K562 (cell line): ENCODE measurements around the gene ANKRD24. TPM values are rescaled to one million over a fixed set of nuclear protein-coding genes. Genes with fewer than 3 reads are reported as not detected.

Experiments used
- BACH1 ChIP-seq: fragments of 200-800 bp; sonication (Bioruptor generic); IDR thresholded peaks from 2 replicates; pipeline ENCODE4 v1.6.1; 2016; ENCODE audit warnings: missing genetic modification characterization, missing compliant biosample characterization
- CGGBP1 ChIP-seq: fragments of 250-450 bp; sonication (Bioruptor Pico); IDR thresholded peaks from 2 replicates; pipeline ENCODE4 v1.9.0; 2021; ENCODE audit warnings: mild to moderate bottlenecking
- DMBX1 ChIP-seq: fragments of 250-450 bp; sonication (Bioruptor Pico); IDR thresholded peaks from 2 replicates; pipeline ENCODE4 v1.8.0; 2022; ENCODE audit warnings: inconsistent platforms, mild to moderate bottlenecking, moderate library complexity, borderline replicate concordance
- NFE2 ChIP-seq: IDR thresholded peaks from 2 replicates; pipeline ENCODE4 v1.6.1; 2014; ENCODE audit warnings: antibody characterized with exemption, low read depth
- RERE ChIP-seq: sonication (generic); formaldehyde crosslinking; IDR thresholded peaks from 2 replicates; pipeline ENCODE4 v1.8.0; 2023; ENCODE audit warnings: missing genetic modification reagents, mild to moderate bottlenecking, borderline replicate concordance
- SIRT6 ChIP-seq: IDR thresholded peaks from one replicate; pipeline ENCODE4 v1.6.1; 2012; ENCODE audit warnings: low read depth, mild to moderate bottlenecking, control low read depth, inconsistent platforms, low read length, moderate library complexity
- SMARCB1 ChIP-seq: IDR thresholded peaks from 2 replicates; pipeline ENCODE4 v1.6.1; 2011; ENCODE audit warnings: improper control_type of control experiment, low read depth; ENCODE audit not compliant: insufficient read length
- SP1 ChIP-seq: sonication (generic); formaldehyde crosslinking; IDR thresholded peaks from 2 replicates; pipeline ENCODE4 v1.8.1; 2022; ENCODE audit warnings: mild to moderate bottlenecking, missing genetic modification reagents
- TRIM24 ChIP-seq, 2 experiments: fragments of 450-650 bp; IDR thresholded peaks; 2 replicates each; pipeline ENCODE4 v1.6.1; 2016
- ZNF133 ChIP-seq: fragments of 250-450 bp; sonication (Bioruptor Pico); IDR thresholded peaks from 2 replicates; pipeline ENCODE4 v1.4.0; 2020; ENCODE audit warnings: mild to moderate bottlenecking
- ZNF165 ChIP-seq: fragments of 250-450 bp; sonication (Bioruptor Pico); IDR thresholded peaks from 2 replicates; pipeline ENCODE4 v1.4.0; 2020; ENCODE audit warnings: borderline replicate concordance
- ZNF445 ChIP-seq: fragments of 250-450 bp; sonication (Bioruptor Pico); IDR thresholded peaks from 2 replicates; pipeline ENCODE4 v1.4.0; 2020; ENCODE audit warnings: low read depth, mild to moderate bottlenecking, moderate library complexity
- ZNF766 ChIP-seq: fragments of 200-800 bp; sonication (Bioruptor generic); conservative IDR thresholded peaks from 2 replicates; pipeline ENCODE4 v1.6.1; 2016; ENCODE audit warnings: missing genetic modification characterization, missing compliant biosample characterization
- ZNF79 ChIP-seq: fragments of 250-450 bp; sonication (Bioruptor Pico); IDR thresholded peaks from 2 replicates; pipeline ENCODE4 v1.4.0; 2020; ENCODE audit warnings: low read depth, mild to moderate bottlenecking, moderate library complexity
- polyA plus RNA-seq, 8 experiments: library from polyadenylated mRNA; depleted of rRNA in 4 of 8; stranded (reverse) in 5 of 8; unstranded in 3 of 8; fragments of >200 nt; fragmentation: Nextera tagmentation in 2 of 8; fragmentation: Illumina TruSeq in 1 of 8; extraction: Ambion mirVana in 2 of 8; extraction: Trizol in 1 of 8; gene quantifications; 2 replicates each; pipeline versions ENCODE4 v1.2.1 to v1.2.3, GENCODE V29; 2011 to 2014; ENCODE audit warnings: inconsistent platforms in 1 of 8, missing spikeins in 1 of 8
- total RNA-seq, 7 experiments: library from RNA; depleted of rRNA in 6 of 7; stranded (reverse); fragments of >200 nt in 6 of 7; fragmentation: Illumina TruSeq in 2 of 7; extraction: Trizol in 2 of 7; gene quantifications; 2 replicates each; pipeline versions ENCODE4 v1.2.1 to v1.2.3, GENCODE V29; 2011 to 2021; ENCODE audit warnings: low replicate concordance in 1 of 7
- TF ChIP-seq, protein P1 (sequence below): fragments of 250-450 bp; sonication (Bioruptor Pico); IDR thresholded peaks from 2 replicates; pipeline ENCODE4 v1.8.0; 2022; ENCODE audit warnings: inconsistent platforms
- TF ChIP-seq, protein P2 (sequence below): fragments of 450-650 bp; conservative IDR thresholded peaks from 2 replicates; pipeline ENCODE4 v1.6.1; 2016; ENCODE audit warnings: missing genetic modification characterization, low read depth, mild to moderate bottlenecking, control low read depth, missing compliant biosample characterization
- TF ChIP-seq, protein P3 (sequence below): IDR thresholded peaks from 3 replicates; pipeline ENCODE4 v1.6.1; 2011; ENCODE audit warnings: borderline replicate concordance, mild to moderate bottlenecking; ENCODE audit not compliant: insufficient read length, insufficient read depth

The ANKRD24 gene
- total and polyA plus RNA-seq, 9 of the 15 experiments (the other 6 are each of a cell fraction or from before 2014, with no cell fraction given), result 0.07 to 0.12 (median 0.09) TPM; not detected in 5

GRCh38 chr19:4182084-4182810 is at the start of gene ANKRD24, which contains the start of gene SIRT6 (continued):
- TF ChIP-seq, protein P1, sequence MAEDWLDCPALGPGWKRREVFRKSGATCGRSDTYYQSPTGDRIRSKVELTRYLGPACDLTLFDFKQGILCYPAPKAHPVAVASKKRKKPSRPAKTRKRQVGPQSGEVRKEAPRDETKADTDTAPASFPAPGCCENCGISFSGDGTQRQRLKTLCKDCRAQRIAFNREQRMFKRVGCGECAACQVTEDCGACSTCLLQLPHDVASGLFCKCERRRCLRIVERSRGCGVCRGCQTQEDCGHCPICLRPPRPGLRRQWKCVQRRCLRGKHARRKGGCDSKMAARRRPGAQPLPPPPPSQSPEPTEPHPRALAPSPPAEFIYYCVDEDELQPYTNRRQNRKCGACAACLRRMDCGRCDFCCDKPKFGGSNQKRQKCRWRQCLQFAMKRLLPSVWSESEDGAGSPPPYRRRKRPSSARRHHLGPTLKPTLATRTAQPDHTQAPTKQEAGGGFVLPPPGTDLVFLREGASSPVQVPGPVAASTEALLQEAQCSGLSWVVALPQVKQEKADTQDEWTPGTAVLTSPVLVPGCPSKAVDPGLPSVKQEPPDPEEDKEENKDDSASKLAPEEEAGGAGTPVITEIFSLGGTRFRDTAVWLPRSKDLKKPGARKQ (CRISPR knock-in tag), result no peak
- no peak for TF ChIP-seq ZNF79 (CRISPR knock-in tag)
- TF ChIP-seq SMARCB1, result no peak
- peak; percentile 92 for TF ChIP-seq SP1
- no peak for TF ChIP-seq CGGBP1 (CRISPR knock-in tag)
- no peak for TF ChIP-seq SIRT6
- TF ChIP-seq DMBX1 (CRISPR knock-in tag), result no peak
- no peak for TF ChIP-seq ZNF165 (CRISPR knock-in tag)
- TF ChIP-seq ZNF445 (CRISPR knock-in tag), result no peak
- TF ChIP-seq, protein P2, sequence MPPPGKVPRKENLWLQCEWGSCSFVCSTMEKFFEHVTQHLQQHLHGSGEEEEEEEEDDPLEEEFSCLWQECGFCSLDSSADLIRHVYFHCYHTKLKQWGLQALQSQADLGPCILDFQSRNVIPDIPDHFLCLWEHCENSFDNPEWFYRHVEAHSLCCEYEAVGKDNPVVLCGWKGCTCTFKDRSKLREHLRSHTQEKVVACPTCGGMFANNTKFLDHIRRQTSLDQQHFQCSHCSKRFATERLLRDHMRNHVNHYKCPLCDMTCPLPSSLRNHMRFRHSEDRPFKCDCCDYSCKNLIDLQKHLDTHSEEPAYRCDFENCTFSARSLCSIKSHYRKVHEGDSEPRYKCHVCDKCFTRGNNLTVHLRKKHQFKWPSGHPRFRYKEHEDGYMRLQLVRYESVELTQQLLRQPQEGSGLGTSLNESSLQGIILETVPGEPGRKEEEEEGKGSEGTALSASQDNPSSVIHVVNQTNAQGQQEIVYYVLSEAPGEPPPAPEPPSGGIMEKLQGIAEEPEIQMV (tag), result no peak
- TF ChIP-seq RERE (CRISPR knock-in tag), result no peak
- no peak for TF ChIP-seq ZNF133 (CRISPR knock-in tag)
- TF ChIP-seq TRIM24 (IDR thresholded peaks at IDR 0.05), result peak in 1 of 2 experiments; percentile 30; a peak in 1 of 4 replicates
- TF ChIP-seq NFE2, result no peak
- TF ChIP-seq, protein P3, sequence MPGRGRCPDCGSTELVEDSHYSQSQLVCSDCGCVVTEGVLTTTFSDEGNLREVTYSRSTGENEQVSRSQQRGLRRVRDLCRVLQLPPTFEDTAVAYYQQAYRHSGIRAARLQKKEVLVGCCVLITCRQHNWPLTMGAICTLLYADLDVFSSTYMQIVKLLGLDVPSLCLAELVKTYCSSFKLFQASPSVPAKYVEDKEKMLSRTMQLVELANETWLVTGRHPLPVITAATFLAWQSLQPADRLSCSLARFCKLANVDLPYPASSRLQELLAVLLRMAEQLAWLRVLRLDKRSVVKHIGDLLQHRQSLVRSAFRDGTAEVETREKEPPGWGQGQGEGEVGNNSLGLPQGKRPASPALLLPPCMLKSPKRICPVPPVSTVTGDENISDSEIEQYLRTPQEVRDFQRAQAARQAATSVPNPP, result no peak
- TF ChIP-seq ZNF766 (CRISPR knock-in tag), result no peak
- TF ChIP-seq BACH1 (tag), result no peak
